GM12874 (cell line): Measurements from ENCODE around the gene CHERP.

Experiments used
- CTCF ChIP-seq: IDR thresholded peaks from 2 replicates; pipeline ENCODE4 v1.5.1; 2011; ENCODE audit warnings: low read depth, mild to moderate bottlenecking, control low read depth, low read length, moderate library complexity; ENCODE audit not compliant: insufficient read depth

The CHERP gene

GRCh38 chr19:16470541-16470910 is 71.7 kb downstream of the CHERP start:
- TF ChIP-seq CTCF = no peak
